Right ventricle myocardium superior (tissue), 1 donor: ENCODE measurements around the gene SRCAP. TPM values are rescaled to one million over a fixed set of nuclear protein-coding genes. Genes with fewer than 3 reads are reported as not detected.

Experiments used
- ATAC-seq: fragments of 200-7000 bp; cut with Tn5 transposase; one replicate; pipeline ENCODE4 v1.9.1; 2020; ENCODE audit warnings: mild to moderate bottlenecking; ENCODE audit not compliant: poor library complexity
- DNase-seq: peaks from one replicate; pipeline ENCODE4 v3.0.0-alpha.2; 2020
- intact Hi-C: fragments of 100-400 bp; cut with DNase I; formaldehyde crosslinking; loops from one replicate; pipeline ENCODE4 v1.11.2; 2022
- total RNA-seq: library from RNA; stranded (reverse); fragmentation: NEBNext Ultra II Directional; extraction: Animal tissue kit (Norgen Biotek cat#: 25700); gene quantifications from one replicate; pipeline ENCODE4 v1.2.1, GENCODE V29; 2021
- donor health status: DM: no; HTN: yes; CAD: no; lungs with severe emphysema.

SRCAP gene
- total RNA-seq, 1 donor from 2014 or later, result 36.7 TPM

DNA sequence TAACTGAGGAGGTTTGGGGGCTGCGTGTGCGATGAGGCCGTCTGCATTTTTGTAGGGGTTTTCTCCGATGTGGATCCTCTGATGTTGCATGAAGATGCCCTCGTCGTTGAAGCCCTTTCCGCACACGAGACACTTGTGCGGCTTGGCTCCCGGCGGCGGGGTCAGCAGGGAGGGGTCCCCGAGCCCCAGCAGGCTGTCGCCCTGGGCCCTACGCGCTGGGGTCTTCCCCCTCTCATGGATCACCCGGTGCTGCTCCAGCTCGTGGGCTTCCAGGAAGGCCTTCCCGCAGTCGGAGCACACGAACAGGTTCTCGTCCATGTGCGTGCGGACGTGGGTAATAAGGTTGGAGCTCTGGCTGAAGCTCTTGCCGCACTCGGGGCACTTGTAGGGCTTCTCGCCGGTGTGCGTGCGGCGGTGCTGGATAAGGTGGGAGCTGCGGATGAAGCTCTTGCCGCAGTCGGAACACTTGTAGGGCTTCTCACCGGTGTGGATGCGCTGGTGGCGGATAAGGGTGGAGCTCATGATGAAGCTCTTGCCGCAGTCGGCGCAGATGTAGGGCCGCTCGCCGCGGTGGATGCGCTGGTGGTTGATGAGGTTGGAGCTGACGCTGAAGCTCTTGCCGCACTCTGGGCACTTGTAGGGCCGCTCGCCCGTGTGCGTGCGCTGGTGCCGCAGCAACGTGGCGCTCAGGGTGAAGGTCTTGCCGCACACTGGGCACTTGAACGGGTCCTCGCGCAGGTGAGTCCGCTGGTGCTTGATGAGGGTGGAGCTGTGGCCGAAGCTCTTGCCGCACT, 83.7 kb downstream of the SRCAP start:
- ATAC-seq (no peak), DNase-seq (no peak)
- intact Hi-C loops, result no loop called here

GRCh38 chr16:30783280-30784109, 84.5 kb downstream of the SRCAP start:
- no peak for DNase-seq

GRCh38 chr16:30784215-30784614, 85.2 kb downstream of the SRCAP start:
- intact Hi-C loops, result no loop called here
- ATAC-seq, result no peak
- no peak for DNase-seq

More at GRCh38 chr16:30783280-30784109, 84.5 kb downstream of the SRCAP start:
- intact Hi-C loops, result no loop called here
- no peak for ATAC-seq

DNA sequence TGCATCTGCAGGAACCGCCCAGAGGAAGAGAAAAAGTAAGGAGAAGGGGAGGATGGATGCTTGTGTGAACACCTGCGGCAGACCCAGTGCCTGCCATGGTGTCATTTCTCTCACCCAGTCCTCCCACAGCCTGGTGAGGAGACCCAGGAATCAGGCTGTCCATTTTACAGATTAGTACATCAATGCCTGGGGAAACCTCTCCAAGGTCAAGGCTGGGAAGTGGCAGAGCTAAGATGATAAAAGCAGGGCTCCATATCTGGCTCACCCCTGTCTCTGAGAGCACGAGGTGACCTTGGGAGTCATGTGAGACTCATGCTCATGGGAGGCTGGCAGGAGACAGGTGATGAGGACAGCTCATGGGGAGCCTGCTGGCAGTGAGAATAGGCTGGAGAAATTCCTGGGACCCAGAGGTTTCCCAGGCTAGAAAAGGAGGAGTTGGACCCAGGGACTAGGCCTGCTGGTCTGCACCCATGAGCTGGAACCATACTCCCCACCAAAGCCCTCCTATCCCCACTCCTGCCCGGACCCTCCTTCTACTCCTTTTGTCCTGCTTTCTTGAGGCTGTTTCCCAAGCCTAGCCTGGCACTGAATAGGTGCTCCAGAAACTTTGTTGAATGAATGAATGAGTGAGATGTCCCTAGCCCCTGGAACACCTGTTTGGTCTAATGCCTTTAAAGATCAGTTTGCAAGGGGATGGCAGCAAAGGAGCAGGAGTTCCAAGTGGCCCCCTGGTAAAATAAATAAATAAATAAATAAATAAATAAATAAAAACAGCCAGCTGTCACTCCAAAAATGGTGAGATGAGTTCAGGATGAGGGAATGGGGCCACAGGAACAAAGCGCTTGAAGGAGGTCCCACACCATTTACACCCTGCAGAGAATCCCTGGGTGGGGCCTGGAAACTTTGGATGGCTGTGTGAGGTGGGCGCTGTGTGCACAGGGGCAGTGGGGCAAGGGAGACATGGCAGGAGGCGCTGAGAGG, 86.4 kb downstream of the SRCAP start:
- no peak for DNase-seq
- intact Hi-C loops, result no loop called here
- ATAC-seq, result no peak

- DNase-seq (peak; percentile 63), ATAC-seq (peak; percentile 66)
- intact Hi-C loops, result no loop called here
These were observed 87.4 kb downstream of the SRCAP start for GRCh38 chr16:30786115-30786935.

DNA sequence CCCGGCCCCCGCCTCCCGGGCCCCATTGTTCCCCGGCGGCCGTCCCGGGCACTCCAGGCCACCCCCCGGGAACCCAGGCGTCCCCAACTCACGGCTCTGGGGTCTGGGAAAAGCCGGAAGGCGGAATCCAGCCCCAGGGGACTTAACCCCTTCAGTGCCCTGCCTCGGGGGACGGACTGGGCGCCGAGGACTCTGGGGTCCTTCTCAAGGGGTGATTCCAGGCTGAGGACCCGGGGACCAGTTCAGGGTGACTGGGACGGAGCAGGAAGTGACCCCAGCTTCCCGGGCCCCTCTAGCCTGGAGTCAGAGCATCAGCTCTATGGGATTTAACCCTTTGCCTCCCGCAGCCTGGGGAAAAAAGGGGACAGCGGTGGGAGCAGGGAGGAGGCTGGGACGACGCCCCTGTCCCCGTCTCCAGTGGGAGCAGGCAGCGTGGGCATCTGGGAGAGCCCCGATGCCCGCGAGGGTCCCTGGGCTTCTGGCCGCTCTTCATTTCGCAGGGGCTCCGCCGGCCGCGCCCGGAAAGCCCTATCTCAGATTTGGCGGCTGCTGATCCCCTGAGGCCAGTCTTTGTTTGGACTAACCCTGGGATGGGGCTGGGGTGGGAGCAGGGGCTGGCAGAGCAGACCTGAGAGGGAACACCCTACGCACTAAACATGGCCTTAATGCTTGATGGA, 88.1 kb downstream of the SRCAP start, which contains the start of gene ZNF629:
Gene ZNF629, minus strand, starts transcription at position 270 of the 677 bp plus-strand sequence. CDS start 2,723 bp downstream, outside the sequence.
- intact Hi-C loops, result no loop called here
- ATAC-seq (peak; percentile 84), DNase-seq (peak; percentile 72)

DNA sequence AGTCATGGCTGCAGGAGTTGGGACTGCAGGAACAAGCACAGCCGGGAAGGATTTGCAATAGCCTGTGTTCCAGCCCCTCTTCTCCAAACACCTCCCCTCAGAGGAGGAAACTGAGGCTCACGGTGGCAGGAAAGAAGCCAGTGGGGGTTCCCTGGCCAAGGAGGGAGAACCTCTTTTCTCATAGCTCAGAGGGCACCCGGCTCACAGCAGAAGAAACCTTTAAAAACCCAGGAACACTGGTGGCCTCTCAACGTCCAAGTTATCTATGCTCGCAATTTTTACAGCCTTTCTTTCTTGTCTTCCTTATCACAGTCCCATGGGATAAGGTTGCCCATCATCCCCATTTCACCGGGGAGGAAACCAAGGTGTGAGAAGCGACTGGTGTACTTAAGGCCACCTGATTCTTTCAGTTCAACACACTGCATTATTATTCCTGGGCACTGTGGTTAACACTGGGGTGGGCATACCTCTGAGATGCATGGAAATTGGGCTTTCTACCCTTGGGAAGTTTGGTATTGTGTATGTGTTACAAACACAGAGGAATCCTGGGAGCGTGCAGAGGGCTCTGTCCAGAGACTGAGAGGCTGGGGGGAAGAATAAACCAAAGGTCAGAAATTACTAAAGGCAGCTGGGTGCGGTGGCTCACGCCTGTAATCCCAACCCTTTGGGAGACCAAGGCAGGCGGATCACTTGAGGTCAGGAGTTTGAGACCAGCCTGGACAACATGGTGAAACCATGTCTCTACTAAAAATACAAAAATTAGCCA, 88.8 kb downstream of the SRCAP start:
- intact Hi-C loops, result no loop called here
- no peak for DNase-seq

More for the DNA sequence above, 88.8 kb downstream of the SRCAP start:
- no peak for ATAC-seq

Other genes starting within 250 kb of the SRCAP start
- gene ITGAL, start 226.4 kb upstream of the SRCAP start, total RNA-seq, result 1.5 TPM
- 71.7 TPM for gene ZNF768, start 172.6 kb upstream of the SRCAP start, total RNA-seq
- gene ZNF747, start 164.3 kb upstream of the SRCAP start, total RNA-seq, result 8.0 TPM
- 8.0 TPM for gene ZNF764, start 140.8 kb upstream of the SRCAP start, total RNA-seq
- 12.2 TPM for gene ZNF688, start 127.5 kb upstream of the SRCAP start, total RNA-seq
- 7.1 TPM for gene ZNF785, start 113.5 kb upstream of the SRCAP start, total RNA-seq
- gene ZNF689, start 88.8 kb upstream of the SRCAP start, total RNA-seq, result 4.4 TPM
- 18.9 TPM for gene PRR14, start 48.2 kb upstream of the SRCAP start, total RNA-seq
- gene FBRS, start 40.7 kb upstream of the SRCAP start, total RNA-seq, result 28.3 TPM
- 13.4 TPM for gene PHKG2, start 49.3 kb downstream of the SRCAP start, total RNA-seq
- gene CFAP119, start 62.9 kb downstream of the SRCAP start, total RNA-seq, result 0.46 TPM
- 29.4 TPM for gene RNF40, start 63.2 kb downstream of the SRCAP start, total RNA-seq
- gene ZNF629, start 88.0 kb downstream of the SRCAP start, total RNA-seq, result 16.5 TPM
- 28.8 TPM for gene BCL7C, start 194.9 kb downstream of the SRCAP start, total RNA-seq
- gene CTF1, start 197.4 kb downstream of the SRCAP start, total RNA-seq, result 6.5 TPM
- gene FBXL19, start 224.4 kb downstream of the SRCAP start, total RNA-seq, result 4.7 TPM
- 9.5 TPM for gene ORAI3, start 249.9 kb downstream of the SRCAP start, total RNA-seq